ENCODE results near the gene UBE2I.

Gene UBE2I

DNA sequence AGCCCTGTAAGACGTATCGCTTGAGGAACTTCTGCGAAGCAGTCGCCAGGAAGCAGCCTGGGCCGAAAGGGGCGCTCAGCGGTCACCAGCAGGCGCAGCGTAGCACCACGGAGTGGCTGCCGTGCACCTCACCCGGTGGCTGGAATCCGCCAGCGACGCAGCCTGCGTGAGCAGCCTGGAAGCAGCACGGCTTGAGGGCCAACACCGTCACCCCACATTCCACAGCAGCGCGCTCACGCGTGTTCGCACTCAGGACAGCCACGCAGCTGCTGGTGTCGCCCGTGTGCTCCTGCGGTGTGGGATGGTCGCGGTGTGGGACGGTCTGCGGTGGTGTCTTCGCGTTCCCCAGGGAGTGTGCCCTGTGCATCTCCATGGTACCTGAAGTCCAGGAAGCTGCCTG is 9.6 kb downstream of the UBE2I start:
- no peak overlapping the region for H3K4me3 ChIP-seq (ENCODE audit: low read length)
- peaks cover 94% of the 10 kb centered on the region for H3K36me3 ChIP-seq (ENCODE audit: insufficient read depth, low read depth, low read length)
- no peaks in the 10 kb centered on the region for H3K4me1 ChIP-seq (ENCODE audit: insufficient read depth, low read length)

DNA sequence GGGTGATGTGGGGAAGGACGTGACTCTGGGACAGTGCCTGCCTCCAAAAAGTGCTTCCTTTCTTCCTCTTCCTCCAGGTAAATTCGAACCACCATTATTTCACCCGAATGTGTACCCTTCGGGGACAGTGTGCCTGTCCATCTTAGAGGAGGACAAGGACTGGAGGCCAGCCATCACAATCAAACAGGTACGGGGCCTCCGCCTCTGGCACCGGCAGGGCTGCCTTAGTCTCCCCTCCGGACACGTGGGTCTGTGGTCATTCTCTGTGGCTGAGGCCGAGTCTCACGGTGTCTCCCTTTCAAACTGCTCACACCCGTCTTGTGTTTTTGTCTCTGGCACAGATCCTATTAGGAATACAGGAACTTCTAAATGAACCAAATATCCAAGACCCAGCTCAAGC is 10.7 kb downstream of the UBE2I start:
- Histone ChIP-seq H3K36me3 (ENCODE audit: insufficient read depth, low read depth, low read length) (peaks cover 94% of the 10 kb centered on the region), H3K27ac (ENCODE audit: low read length) (no peak overlapping the region), H3K4me1 (ENCODE audit: insufficient read depth, low read length) (no peaks in the 10 kb centered on the region), H3K9me3 (ENCODE audit: insufficient read depth, low read depth, low read length) (no peaks in the 10 kb centered on the region), H3K4me3 (ENCODE audit: low read length) (no peak overlapping the region), H3K27me3 (ENCODE audit: insufficient read depth, low read length) (no peaks in the 10 kb centered on the region), H3K9ac (ENCODE audit: low read depth, low read length) (no peak overlapping the region)

More for the DNA sequence above, 9.6 kb downstream of the UBE2I start:
- no peaks in the 10 kb centered on the region for H3K9me3 ChIP-seq (ENCODE audit: insufficient read depth, low read depth, low read length)
- H3K27me3 ChIP-seq (ENCODE audit: insufficient read depth, low read length) = no peaks in the 10 kb centered on the region
- no peak overlapping the region for H3K9ac ChIP-seq (ENCODE audit: low read depth, low read length)
- no peak overlapping the region for H3K27ac ChIP-seq (ENCODE audit: low read length)

DNA sequence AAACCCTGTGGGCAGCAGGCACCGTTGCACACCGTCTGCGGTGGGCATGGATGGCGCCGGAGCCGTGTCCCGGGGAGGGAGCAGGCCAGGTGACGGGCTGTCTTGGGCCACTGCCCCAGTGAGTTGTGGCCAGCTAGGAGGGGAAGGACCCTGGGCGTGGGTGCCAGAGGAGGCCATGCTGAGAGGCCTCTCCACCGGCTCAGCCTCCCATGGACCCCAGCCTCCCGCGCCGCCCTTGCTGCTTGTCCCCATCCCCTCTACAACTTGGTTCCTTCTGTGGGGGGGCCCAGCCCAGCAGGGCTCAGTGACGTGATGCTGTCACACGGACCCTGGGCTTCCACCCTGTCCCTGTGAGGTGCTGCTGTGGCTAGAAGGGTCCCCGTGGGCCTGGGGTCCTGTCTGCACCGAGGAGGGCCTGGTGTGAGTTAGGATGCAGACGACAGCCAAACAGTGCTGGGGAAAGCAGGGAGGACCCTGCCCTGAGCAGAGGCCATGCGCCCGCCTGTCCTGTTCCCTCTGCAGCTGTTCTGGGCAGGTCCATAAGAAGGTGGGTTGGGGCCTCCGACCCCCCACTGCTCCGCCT is 11.3 kb downstream of the UBE2I start:
- H3K27ac ChIP-seq (ENCODE audit: low read length) = no peak overlapping the region
- no peak overlapping the region for H3K9ac ChIP-seq (ENCODE audit: low read depth, low read length)
- H3K4me3 ChIP-seq (ENCODE audit: low read length) = no peak overlapping the region
- H3K9me3 ChIP-seq (ENCODE audit: insufficient read depth, low read depth, low read length) = no peaks in the 10 kb centered on the region
- no peaks in the 10 kb centered on the region for H3K4me1 ChIP-seq (ENCODE audit: insufficient read depth, low read length)
- H3K27me3 ChIP-seq (ENCODE audit: insufficient read depth, low read length) = no peaks in the 10 kb centered on the region
- H3K36me3 ChIP-seq (ENCODE audit: insufficient read depth, low read depth, low read length) = peaks cover 88% of the 10 kb centered on the region

DNA sequence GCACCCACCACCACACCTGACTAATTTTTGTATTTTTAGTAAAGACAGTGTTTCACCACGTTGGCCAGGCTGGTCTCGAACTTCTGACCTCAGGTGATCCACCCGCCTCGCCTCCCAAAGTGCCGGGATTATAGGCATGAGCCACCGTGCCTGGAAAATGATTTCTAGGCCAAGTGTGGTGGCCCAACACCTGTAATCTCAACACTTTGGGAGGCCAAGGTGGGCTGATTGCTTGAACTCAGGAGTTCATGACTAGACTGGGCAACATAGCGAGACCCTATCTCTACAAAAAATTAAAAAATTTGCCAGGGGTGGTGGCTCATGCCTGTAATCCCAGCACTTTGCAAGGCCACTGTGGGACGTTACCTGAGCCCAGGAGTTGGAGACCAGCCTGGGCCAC is 13.0 kb downstream of the UBE2I start:
- H3K4me3 ChIP-seq (ENCODE audit: low read length) = no peak overlapping the region
- H3K27me3 ChIP-seq (ENCODE audit: insufficient read depth, low read length) = no peaks in the 10 kb centered on the region
- no peak overlapping the region for H3K9ac ChIP-seq (ENCODE audit: low read depth, low read length)
- no peak overlapping the region for H3K27ac ChIP-seq (ENCODE audit: low read length)
- no peaks in the 10 kb centered on the region for H3K4me1 ChIP-seq (ENCODE audit: insufficient read depth, low read length)
- peaks cover 72% of the 10 kb centered on the region for H3K36me3 ChIP-seq (ENCODE audit: insufficient read depth, low read depth, low read length)
- no peaks in the 10 kb centered on the region for H3K9me3 ChIP-seq (ENCODE audit: insufficient read depth, low read depth, low read length)

DNA sequence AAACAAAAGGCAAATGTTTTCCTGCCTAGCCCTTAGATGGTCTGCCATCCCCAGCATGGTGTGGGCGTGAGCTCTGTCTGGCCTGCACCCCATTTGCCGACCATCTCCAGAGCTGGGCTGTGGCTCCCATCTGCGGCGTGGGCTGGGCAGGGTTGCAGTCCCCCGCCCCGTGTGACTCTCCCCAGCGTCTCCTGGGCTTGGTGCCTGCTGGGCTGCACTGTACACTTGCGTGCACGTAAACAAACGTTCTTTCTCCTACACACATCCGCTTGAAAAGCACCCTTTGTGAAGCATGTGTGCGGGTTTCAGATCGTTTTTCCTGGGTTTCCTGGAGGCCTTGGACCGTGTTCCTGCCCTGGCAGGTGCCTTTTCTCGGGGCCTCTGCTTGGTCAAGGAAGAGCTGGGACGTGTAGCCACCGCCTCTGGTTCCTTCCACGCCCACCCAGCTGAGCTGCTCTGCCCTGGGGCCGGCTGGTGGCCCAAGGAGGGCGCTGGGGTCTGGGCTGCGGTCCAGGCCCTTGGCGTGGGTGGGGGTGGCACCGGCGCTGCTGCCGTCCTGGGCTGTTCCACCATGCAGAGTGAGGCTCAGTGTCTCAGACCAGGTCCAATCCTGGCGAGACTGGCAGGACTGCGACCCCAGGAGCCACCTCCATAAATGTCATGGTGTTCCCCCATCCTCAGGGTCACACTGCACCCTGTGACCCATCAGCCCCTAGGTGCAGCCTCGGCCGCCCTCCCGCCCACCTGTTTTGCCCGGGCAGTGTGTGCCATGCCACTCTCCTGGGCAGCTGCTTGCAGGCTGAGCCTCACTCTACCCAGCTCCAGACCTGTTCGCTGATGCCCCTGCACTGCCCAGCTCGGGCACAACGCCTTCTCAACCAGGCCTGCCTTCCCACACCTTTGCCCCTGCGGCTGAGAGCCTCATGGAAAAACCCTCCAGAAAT is 14.1 kb downstream of the UBE2I start:
- no peak overlapping the region for H3K4me3 ChIP-seq (ENCODE audit: low read length)
- H3K27ac ChIP-seq (ENCODE audit: low read length) = no peak overlapping the region
- peaks cover 60% of the 10 kb centered on the region for H3K36me3 ChIP-seq (ENCODE audit: insufficient read depth, low read depth, low read length)
- H3K27me3 ChIP-seq (ENCODE audit: insufficient read depth, low read length) = no peaks in the 10 kb centered on the region
- H3K4me1 ChIP-seq (ENCODE audit: insufficient read depth, low read length) = no peaks in the 10 kb centered on the region
- H3K9me3 ChIP-seq (ENCODE audit: insufficient read depth, low read depth, low read length) = no peaks in the 10 kb centered on the region
- H3K9ac ChIP-seq (ENCODE audit: low read depth, low read length) = no peak overlapping the region

DNA sequence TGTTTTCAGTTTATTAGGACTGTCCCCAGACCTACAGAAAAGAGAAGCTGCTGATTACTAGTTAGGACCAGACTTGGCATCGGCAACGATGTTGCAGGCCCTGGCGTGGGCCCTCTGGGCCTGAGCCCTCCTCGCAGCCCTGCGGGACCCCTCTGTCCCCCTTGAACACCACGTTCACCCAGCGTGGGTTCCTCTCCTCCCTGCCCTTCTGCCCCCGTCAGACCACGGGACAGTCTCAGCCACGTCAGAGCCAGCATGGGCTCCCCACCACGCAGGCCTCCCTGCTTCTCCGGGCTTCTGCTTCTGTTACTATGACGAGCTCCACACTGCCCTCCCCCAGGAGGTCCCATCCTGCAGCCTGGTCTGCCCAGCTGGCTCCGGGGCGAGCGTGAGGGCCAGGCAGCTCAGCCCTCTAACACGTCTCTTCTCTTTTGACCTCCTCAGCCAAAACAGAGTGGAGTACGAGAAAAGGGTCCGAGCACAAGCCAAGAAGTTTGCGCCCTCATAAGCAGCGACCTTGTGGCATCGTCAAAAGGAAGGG is 14.9 kb downstream of the UBE2I start:
- Histone ChIP-seq H3K27ac (ENCODE audit: low read length) (no peak overlapping the region), H3K9ac (ENCODE audit: low read depth, low read length) (no peak overlapping the region), H3K4me1 (ENCODE audit: insufficient read depth, low read length) (no peaks in the 10 kb centered on the region), H3K4me3 (ENCODE audit: low read length) (no peak overlapping the region), H3K27me3 (ENCODE audit: insufficient read depth, low read length) (no peaks in the 10 kb centered on the region), H3K9me3 (ENCODE audit: insufficient read depth, low read depth, low read length) (no peaks in the 10 kb centered on the region), H3K36me3 (ENCODE audit: insufficient read depth, low read depth, low read length) (peaks cover 52% of the 10 kb centered on the region)

DNA sequence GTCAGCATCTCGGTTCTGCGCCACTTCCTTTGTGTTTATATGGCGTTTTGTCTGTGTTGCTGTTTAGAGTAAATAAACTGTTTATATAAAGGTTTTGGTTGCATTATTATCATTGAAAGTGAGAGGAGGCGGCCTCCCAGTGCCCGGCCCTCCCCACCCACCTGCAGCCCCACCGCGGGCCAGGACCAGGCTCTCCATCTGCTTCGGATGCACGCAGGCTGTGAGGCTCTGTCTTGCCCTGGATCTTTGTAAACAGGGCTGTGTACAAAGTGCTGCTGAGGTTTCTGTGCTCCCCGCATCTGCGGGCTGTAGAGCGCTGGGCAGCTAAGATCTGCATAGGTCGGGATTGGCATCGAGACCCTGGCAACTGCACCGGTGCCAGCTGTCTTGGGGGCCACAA is 15.8 kb downstream of the UBE2I start:
- Histone ChIP-seq H3K9ac (ENCODE audit: low read depth, low read length) (no peak overlapping the region), H3K36me3 (ENCODE audit: insufficient read depth, low read depth, low read length) (peaks cover 43% of the 10 kb centered on the region), H3K4me3 (ENCODE audit: low read length) (no peak overlapping the region), H3K4me1 (ENCODE audit: insufficient read depth, low read length) (no peaks in the 10 kb centered on the region), H3K27ac (ENCODE audit: low read length) (no peak overlapping the region), H3K9me3 (ENCODE audit: insufficient read depth, low read depth, low read length) (peaks cover 4% of the 10 kb centered on the region; the same call in 1 of the 2 replicates), H3K27me3 (ENCODE audit: insufficient read depth, low read length) (no peaks in the 10 kb centered on the region)

DNA sequence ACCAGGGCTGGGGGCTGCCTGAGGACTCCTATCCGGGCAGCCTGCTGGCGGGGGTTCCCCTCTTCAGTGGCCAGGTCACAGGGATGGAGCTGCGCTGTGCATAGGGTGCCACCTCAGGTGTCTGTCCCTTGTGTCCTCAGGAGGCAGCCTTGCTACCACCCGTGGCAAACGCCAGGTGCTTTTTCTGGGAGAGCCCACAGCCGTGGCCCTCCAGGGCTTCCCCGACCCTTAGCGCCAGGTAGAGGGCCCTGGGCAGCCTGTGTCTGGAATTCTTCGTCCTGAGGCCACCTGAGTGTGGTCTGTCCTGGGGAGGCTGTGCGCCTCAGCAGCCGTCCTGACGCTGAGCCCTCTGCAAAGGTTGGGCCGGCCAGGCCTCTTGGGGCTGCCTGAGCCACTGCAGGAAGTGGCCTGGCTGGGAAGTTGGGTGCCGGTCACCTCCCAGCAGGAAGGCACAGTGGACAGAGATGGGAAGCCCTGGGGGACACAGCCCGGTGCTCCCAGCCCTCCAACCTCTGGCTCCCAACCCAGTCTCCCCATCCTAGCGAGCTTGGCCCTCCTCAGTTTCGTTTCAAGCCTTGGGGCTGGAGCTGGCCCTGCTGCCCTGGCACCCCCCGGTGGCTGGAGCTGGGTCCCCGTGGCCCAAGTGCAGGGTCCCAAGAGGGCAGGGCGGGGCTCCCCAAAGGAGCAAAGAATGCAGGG is 16.4 kb downstream of the UBE2I start:
- Histone ChIP-seq H3K9me3 (ENCODE audit: insufficient read depth, low read depth, low read length) (peaks cover 6% of the 10 kb centered on the region; the same call in 1 of the 2 replicates), H3K36me3 (ENCODE audit: insufficient read depth, low read depth, low read length) (peaks cover 38% of the 10 kb centered on the region), H3K9ac (ENCODE audit: low read depth, low read length) (no peak overlapping the region), H3K4me1 (ENCODE audit: insufficient read depth, low read length) (no peaks in the 10 kb centered on the region), H3K27ac (ENCODE audit: low read length) (no peak overlapping the region), H3K4me3 (ENCODE audit: low read length) (no peak overlapping the region), H3K27me3 (ENCODE audit: insufficient read depth, low read length) (no peaks in the 10 kb centered on the region)

DNA sequence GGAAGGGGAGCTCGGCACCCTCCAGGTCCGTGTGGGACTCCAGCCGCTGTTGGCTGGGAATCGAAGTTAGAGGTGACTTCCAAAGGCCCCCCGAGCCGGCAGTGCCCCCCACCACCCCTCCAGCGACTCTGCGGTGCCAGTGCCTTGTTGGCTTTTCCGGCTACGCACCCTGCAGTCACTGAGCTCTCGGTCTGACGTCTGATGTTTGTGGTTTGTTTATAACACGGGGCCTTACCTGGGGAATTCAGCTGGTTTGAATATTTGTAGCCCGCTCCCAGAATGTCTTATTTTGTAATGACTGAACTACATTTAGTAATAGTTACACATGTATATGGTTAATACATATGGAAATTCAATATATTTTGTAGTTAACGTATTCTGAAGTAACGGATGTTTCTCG is 17.0 kb downstream of the UBE2I start:
- Histone ChIP-seq H3K27ac (ENCODE audit: low read length) (no peak overlapping the region), H3K9ac (ENCODE audit: low read depth, low read length) (no peak overlapping the region), H3K27me3 (ENCODE audit: insufficient read depth, low read length) (peaks cover 3% of the 10 kb centered on the region; the same call in 1 of the 2 replicates), H3K9me3 (ENCODE audit: insufficient read depth, low read depth, low read length) (peaks cover 6% of the 10 kb centered on the region; the same call in 1 of the 2 replicates), H3K4me3 (ENCODE audit: low read length) (no peak overlapping the region), H3K36me3 (ENCODE audit: insufficient read depth, low read depth, low read length) (peaks cover 32% of the 10 kb centered on the region), H3K4me1 (ENCODE audit: insufficient read depth, low read length) (no peaks in the 10 kb centered on the region)

DNA sequence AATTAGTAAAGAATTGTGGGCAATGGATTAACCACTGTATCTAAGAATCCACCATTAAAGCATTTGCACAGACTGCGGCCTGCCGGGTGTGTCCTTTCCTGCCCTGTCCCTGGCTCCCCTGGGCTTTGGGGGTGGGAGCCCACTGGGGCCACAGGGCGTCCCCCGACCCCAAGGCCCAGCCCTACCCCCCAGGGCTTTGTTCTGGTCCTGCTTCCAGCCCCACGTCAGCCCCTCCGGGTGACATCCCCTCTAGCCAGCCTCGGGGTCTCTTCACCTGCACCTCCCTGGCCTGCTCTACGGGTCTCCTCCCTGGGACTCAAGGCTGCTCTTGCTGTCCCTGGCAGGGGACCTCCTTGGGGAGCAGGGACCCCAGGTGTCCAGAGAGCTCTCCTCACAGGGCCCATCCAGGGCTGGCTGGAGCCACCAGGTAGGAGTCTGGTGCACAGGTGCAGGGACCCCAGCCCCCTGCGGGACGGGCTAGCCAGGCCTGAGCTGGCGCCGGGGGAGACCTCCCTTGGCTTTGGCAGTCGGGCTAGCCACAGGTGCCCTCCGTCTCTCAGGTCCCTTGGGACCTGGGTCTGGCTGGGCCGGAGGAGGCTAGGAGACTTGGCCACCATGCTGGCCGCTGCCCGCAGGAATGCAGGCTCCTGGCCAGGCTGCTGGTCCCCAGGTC is 17.6 kb downstream of the UBE2I start:
- peaks cover 2% of the 10 kb centered on the region; the same call in 1 of the 2 replicates for H3K4me1 ChIP-seq (ENCODE audit: insufficient read depth, low read length)
- peaks cover 10% of the 10 kb centered on the region for H3K27me3 ChIP-seq (ENCODE audit: insufficient read depth, low read length)
- H3K27ac ChIP-seq (ENCODE audit: low read length) = no peak overlapping the region
- peaks cover 6% of the 10 kb centered on the region; the same call in 1 of the 2 replicates for H3K9me3 ChIP-seq (ENCODE audit: insufficient read depth, low read depth, low read length)
- H3K9ac ChIP-seq (ENCODE audit: low read depth, low read length) = no peak overlapping the region
- H3K4me3 ChIP-seq (ENCODE audit: low read length) = no peak overlapping the region
- peaks cover 26% of the 10 kb centered on the region for H3K36me3 ChIP-seq (ENCODE audit: insufficient read depth, low read depth, low read length)

DNA sequence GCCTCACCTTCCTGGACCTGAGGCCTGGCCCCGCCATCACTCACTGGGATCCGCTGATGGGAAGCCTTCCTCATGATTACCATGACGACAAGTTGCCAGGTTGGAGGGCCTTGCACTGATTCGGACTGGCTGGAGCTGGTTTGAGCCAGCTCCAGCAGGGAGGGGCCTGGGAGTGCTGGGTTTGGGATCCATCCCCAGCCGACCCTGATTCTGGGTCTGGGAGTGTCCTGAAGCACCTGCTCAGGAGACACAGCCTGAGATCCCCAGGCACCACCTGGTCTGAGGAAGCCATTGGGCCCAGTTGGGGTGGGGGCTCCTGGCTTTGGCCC is 18.1 kb downstream of the UBE2I start:
- no peak overlapping the region for H3K4me3 ChIP-seq (ENCODE audit: low read length)
- H3K27me3 ChIP-seq (ENCODE audit: insufficient read depth, low read length) = peaks cover 15% of the 10 kb centered on the region
- H3K4me1 ChIP-seq (ENCODE audit: insufficient read depth, low read length) = peaks cover 5% of the 10 kb centered on the region; the same call in 1 of the 2 replicates
- H3K27ac ChIP-seq (ENCODE audit: low read length) = no peak overlapping the region
- peaks cover 22% of the 10 kb centered on the region for H3K36me3 ChIP-seq (ENCODE audit: insufficient read depth, low read depth, low read length)
- H3K9me3 ChIP-seq (ENCODE audit: insufficient read depth, low read depth, low read length) = peaks cover 6% of the 10 kb centered on the region; the same call in 1 of the 2 replicates
- H3K9ac ChIP-seq (ENCODE audit: low read depth, low read length) = no peak overlapping the region
